Heart left ventricle (tissue), 16 donors: ENCODE results near the gene OR51B2. TPM values are rescaled to one million over a fixed set of nuclear protein-coding genes. Genes with fewer than 3 reads are reported as not detected.

Experiments
- ATAC-seq, 4 donors: fragments of 200-7000 bp; cut with Tn5 transposase; one replicate each; pipeline ENCODE4 v1.9.1; 2020 to 2022; ENCODE audit warnings: moderate library complexity in 4 of 4, mild to moderate bottlenecking in 3 of 4, moderate number of reproducible peaks in 1 of 4
- DNase-seq, 5 donors: peaks; one replicate each; pipeline ENCODE4 v3.0.0-alpha.2; 2020
- H3K27ac ChIP-seq, 12 donors: fragments of 200-600 bp; sonication (generic) in 4 of 12; one replicate each; pipeline versions ENCODE4 v1.5.0 to v1.8.0; 2016 to 2022; ENCODE audit warnings: mild to moderate bottlenecking in 2 of 12
- H3K27me3 ChIP-seq, 9 donors: fragments of 200-600 bp; sonication (generic) in 2 of 9; one replicate each; pipeline versions ENCODE4 v1.5.1 to v1.8.0; 2016 to 2022; ENCODE audit warnings: mild to moderate bottlenecking in 3 of 9
- H3K36me3 ChIP-seq, 9 donors: fragments of 200-600 bp; sonication (generic) in 2 of 9; one replicate each; pipeline versions ENCODE4 v1.5.0 to v1.8.0; 2018 to 2022; ENCODE audit warnings: mild to moderate bottlenecking in 2 of 9
- H3K4me1 ChIP-seq, 12 donors: fragments of 200-600 bp; sonication (generic) in 4 of 12; one replicate each; pipeline versions ENCODE4 v1.5.0 to v1.8.0; 2016 to 2022; ENCODE audit warnings: mild to moderate bottlenecking in 3 of 12
- H3K4me3 ChIP-seq, 12 donors: fragments of 200-600 bp; sonication (generic) in 4 of 12; one replicate each; pipeline versions ENCODE4 v1.5.0 to v1.8.0; 2017 to 2022; ENCODE audit warnings: mild to moderate bottlenecking in 9 of 12, moderate library complexity in 4 of 12
- H3K9me3 ChIP-seq, 12 donors: fragments of 200-600 bp; sonication (generic) in 4 of 12; one replicate each; pipeline versions ENCODE4 v1.5.0 to v1.8.0; 2016 to 2022; ENCODE audit warnings: mild to moderate bottlenecking in 1 of 12
- CTCF ChIP-seq, 12 donors: fragments of 200-600 bp; sonication (generic) in 4 of 12; IDR thresholded peaks; one replicate each; pipeline versions ENCODE4 v1.5.0 to v1.8.0; 2018 to 2022; ENCODE audit warnings: antibody characterized with exemption in 12 of 12, mild to moderate bottlenecking in 5 of 12
- POLR2A ChIP-seq, 2 donors: fragments of 450-650 bp; IDR thresholded peaks; one replicate each; pipeline ENCODE4 v1.6.1; 2017; ENCODE audit warnings: antibody characterized with exemption in 2 of 2, mild to moderate bottlenecking in 2 of 2, moderate library complexity in 2 of 2
- WGBS, 4 donors: extraction: QIAGEN DNeasy Blood & Tissue Kit in 2 of 4; methylation state at CpG; one replicate each; pipeline versions ENCODE4 v1.1.5 to v1.1.7; 2013 to 2018; 5-methylcytosine and 5-hydroxymethylcytosine counted together
- intact Hi-C, 10 donors: fragments of 100-400 bp; cut with DNase I; formaldehyde crosslinking; loops; one replicate each; pipeline versions ENCODE4 v1.11.1 to v1.14.2; 2022
- polyA plus RNA-seq, 2 donors: library from polyadenylated mRNA; stranded (reverse); fragments of 200-250 nt; gene quantifications; one replicate each; pipeline ENCODE4 v1.2.3, GENCODE V29; 2013
- total RNA-seq, 9 donors: library from RNA; depleted of rRNA in 2 of 9; stranded (reverse); fragments of >200 nt in 2 of 9; fragmentation: NEBNext Ultra II Directional in 3 of 9; extraction: Animal tissue kit (Norgen Biotek cat#: 25700) in 3 of 9; gene quantifications; one replicate each; pipeline versions ENCODE4 v1.1.0 to v1.2.4, GENCODE V29; 2016 to 2023
- donor health status: ischemic (EF 13 %, LVEDD 7.1; RV severe dilation, severe dysfunction).
- donor health status: healthy with polysubstance abuse.
- donor health status: DM: no; HTN: yes; CAD: no.
- donor health status: DM: no; HTN: no; CAD: no.
- donor health status: ischemic (EF 25% LVEDD 6.9; RV normal size, moderate dysfunction).
- donor health status: ischemic (EF 25% LVEDD 5.7; RV mildly dilated, moderate dysfunction).
- donor health status: healthy.
- donor health status: DM: yes; HTN: yes; CAD: no.
- donor health status: ischemic (EF 35%, LVEDD 5.7; RV mildly dilated, moderate dysfunction).
- donor health status: nonischemic (EF 11% LVEDD 7.7; RV severe dilation, severe dysfunction).
- donor health status: DM: yes; HTN: yes; CAD: no.
- donor health status: PGD.
- donor health status: ischemic (EF 29% LVEDD 5.4; RV normal size, mild dysfunction).
- donor health status: nonischemic (EF 23%, LVEDD 6.1; RV moderate dilation, normal function).

OR51B2 gene
- total and polyA plus RNA-seq, 11 donors = not detected

GRCh38 chr11:5281596-5281995, 42.5 kb downstream of the OR51B2 start:
- Histone ChIP-seq H3K9me3 (no peaks in the 10 kb centered on the region), H3K4me3 (no peak overlapping the region), H3K4me1 (peaks cover 0 to 5% (median 0%) of the 10 kb centered on the region in 12 donors), H3K36me3 (no peaks in the 10 kb centered on the region), H3K27me3 (no peaks in the 10 kb centered on the region), H3K27ac (no peak overlapping the region)
- intact Hi-C loops = no loop called here
- ATAC-seq (no peak), DNase-seq (no peak)
- TF ChIP-seq CTCF (IDR thresholded peaks at IDR 0.05) = no peak
- TF ChIP-seq POLR2A (IDR thresholded peaks at IDR 0.05) = no peak

GRCh38 chr11:5280582-5281102, 43.5 kb downstream of the OR51B2 start:
- Histone ChIP-seq H3K4me3 (no peak overlapping the region), H3K27ac (no peak overlapping the region), H3K4me1 (peaks cover 0 to 5% (median 0%) of the 10 kb centered on the region in 12 donors), H3K9me3 (no peaks in the 10 kb centered on the region), H3K36me3 (no peaks in the 10 kb centered on the region), H3K27me3 (no peaks in the 10 kb centered on the region)
- ATAC-seq (peak in 3 of 4 donors; percentile 56 to 90 (median 80)), DNase-seq (peak in 3 of 5 donors; percentile 16 to 63 (median 38))
- no peak for TF ChIP-seq CTCF (IDR thresholded peaks at IDR 0.05)
- TF ChIP-seq POLR2A (IDR thresholded peaks at IDR 0.05) = no peak
- intact Hi-C loops = no loop called here
- WGBS, 4 donors = 48 to 58% (median 53%) methylated on average over 3 of the region's 3 CpGs

GRCh38 chr11:5279471-5280090, 44.5 kb downstream of the OR51B2 start:
- no peak overlapping the region for H3K27ac ChIP-seq
- DNase-seq (no peak), ATAC-seq (no peak)
- H3K4me1 ChIP-seq = peaks cover 0 to 5% (median 0%) of the 10 kb centered on the region in 12 donors
- H3K9me3 ChIP-seq = no peaks in the 10 kb centered on the region
- TF ChIP-seq POLR2A (IDR thresholded peaks at IDR 0.05) (no peak), CTCF (IDR thresholded peaks at IDR 0.05) (no peak)
- intact Hi-C loops = no loop called here
- no peaks in the 10 kb centered on the region for H3K27me3 ChIP-seq
- H3K4me3 ChIP-seq = no peak overlapping the region
- WGBS, 4 donors = 78 to 84% (median 81%) methylated on average over 4 of the region's 4 CpGs
- no peaks in the 10 kb centered on the region for H3K36me3 ChIP-seq

DNA sequence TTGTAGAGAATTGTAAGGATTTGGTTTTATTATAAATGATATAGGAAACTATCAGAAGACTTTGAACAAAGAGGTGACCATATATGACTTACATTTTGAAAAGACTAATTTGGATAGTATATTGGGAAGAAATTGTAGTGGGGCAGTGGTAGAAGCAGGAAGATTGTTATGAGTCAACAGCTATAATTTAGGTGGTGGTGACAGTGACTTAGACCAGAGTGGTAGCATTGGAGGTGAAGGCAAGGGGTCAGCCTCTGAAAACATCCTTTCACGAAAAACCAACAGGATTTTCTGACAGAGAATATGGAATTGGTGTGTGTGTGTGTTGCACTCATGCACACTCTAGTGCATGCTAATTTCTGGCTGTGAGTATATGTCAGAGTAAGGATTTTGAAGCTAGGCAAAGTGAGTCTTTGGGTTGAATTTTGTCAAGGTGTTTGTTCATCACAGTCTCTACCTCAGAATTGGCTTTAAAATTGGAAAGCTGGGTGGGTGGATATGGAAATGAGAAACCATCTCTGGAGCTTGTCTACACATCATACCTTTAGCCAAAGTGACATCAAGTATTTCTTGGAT, 46.2 kb downstream of the OR51B2 start:
- Histone ChIP-seq H3K27me3 (no peaks in the 10 kb centered on the region), H3K9me3 (no peaks in the 10 kb centered on the region), H3K36me3 (no peaks in the 10 kb centered on the region), H3K27ac (no peak overlapping the region), H3K4me1 (peaks cover 0 to 5% (median 0%) of the 10 kb centered on the region in 12 donors), H3K4me3 (no peak overlapping the region)
- ATAC-seq = no peak
- TF ChIP-seq POLR2A (IDR thresholded peaks at IDR 0.05) (no peak), CTCF (IDR thresholded peaks at IDR 0.05) (no peak)
- intact Hi-C loops = no loop called here
- no peak for DNase-seq
- WGBS, 4 donors = 28 to 72% (median 67%) methylated on average over 1 of the region's 1 CpG
